ENCODE measurements around the gene ERG. TPM values are rescaled to one million over a fixed set of nuclear protein-coding genes. Genes with fewer than 3 reads are reported as not detected.

The ERG gene
- polyA plus RNA-seq, 1 of the 3 experiments (the other 2 are of a cell fraction): not detected

GRCh38 chr21:38389896-38390295 is 108.4 kb downstream of the ERG start:
- Histone ChIP-seq H3K4me1 (ENCODE audit: control insufficient read depth in 1 of 2, insufficient read depth in 2 of 2, low read depth in 1 of 2, low read length in 1 of 2) (no peaks in the 10 kb centered on the region; a peak in 2 of 4 replicates), H3K27ac (ENCODE audit: low read depth in 2 of 2, low read length in 1 of 2) (no peak overlapping the region), H3K4me3 (ENCODE audit: low read depth in 2 of 2, low read length in 1 of 2) (no peak overlapping the region), H3K79me2 (ENCODE audit: insufficient read depth) (no peaks in the 10 kb centered on the region), H3K36me3 (replicated peaks in 1 of 2; ENCODE audit: control insufficient read depth in 1 of 2, insufficient read depth in 2 of 2, low read length in 1 of 2) (no peaks in the 10 kb centered on the region), H2AFZ (ENCODE audit: low read depth) (no peak overlapping the region), H3K9ac (no peak overlapping the region), H4K20me1 (ENCODE audit: insufficient read depth) (no peaks in the 10 kb centered on the region), H3K4me2 (no peak overlapping the region), H3K27me3 (ENCODE audit: insufficient read depth) (no peaks in the 10 kb centered on the region), H3F3A (replicated peaks; ENCODE audit: insufficient read depth) (no peaks in the 10 kb centered on the region), H3K9me2 (no peaks in the 10 kb centered on the region), H3K9me3 (no peaks in the 10 kb centered on the region)
- TF ChIP-seq RFX5 (IDR thresholded peaks at IDR 0.05; ENCODE audit: low read length) (no peak), YY1 (IDR thresholded peaks at IDR 0.05; ENCODE audit: low read depth) (no peak), RAD21 (IDR thresholded peaks at IDR 0.05; ENCODE audit: low read length) (no peak), CHD2 (IDR thresholded peaks at IDR 0.05; ENCODE audit: low read length, partially characterized antibody) (no peak), FOXM1 (IDR thresholded peaks at IDR 0.05; ENCODE audit: low read depth) (no peak), TEAD4 (IDR thresholded peaks at IDR 0.05; ENCODE audit: borderline replicate concordance, insufficient read depth) (no peak), FOSL2 (IDR thresholded peaks at IDR 0.05; ENCODE audit: borderline replicate concordance, low read depth) (no peak), FOXJ3 (CRISPR knock-in tag; IDR thresholded peaks at IDR 0.05) (no peak), RXRA (IDR thresholded peaks at IDR 0.05; ENCODE audit: borderline replicate concordance, low read depth) (no peak)
- TF ChIP-seq, protein P1, sequence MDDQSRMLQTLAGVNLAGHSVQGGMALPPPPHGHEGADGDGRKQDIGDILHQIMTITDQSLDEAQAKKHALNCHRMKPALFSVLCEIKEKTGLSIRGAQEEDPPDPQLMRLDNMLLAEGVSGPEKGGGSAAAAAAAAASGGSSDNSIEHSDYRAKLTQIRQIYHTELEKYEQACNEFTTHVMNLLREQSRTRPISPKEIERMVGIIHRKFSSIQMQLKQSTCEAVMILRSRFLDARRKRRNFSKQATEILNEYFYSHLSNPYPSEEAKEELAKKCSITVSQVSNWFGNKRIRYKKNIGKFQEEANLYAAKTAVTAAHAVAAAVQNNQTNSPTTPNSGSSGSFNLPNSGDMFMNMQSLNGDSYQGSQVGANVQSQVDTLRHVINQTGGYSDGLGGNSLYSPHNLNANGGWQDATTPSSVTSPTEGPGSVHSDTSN (IDR thresholded peaks at IDR 0.05): no peak
- TF ChIP-seq, protein P2, sequence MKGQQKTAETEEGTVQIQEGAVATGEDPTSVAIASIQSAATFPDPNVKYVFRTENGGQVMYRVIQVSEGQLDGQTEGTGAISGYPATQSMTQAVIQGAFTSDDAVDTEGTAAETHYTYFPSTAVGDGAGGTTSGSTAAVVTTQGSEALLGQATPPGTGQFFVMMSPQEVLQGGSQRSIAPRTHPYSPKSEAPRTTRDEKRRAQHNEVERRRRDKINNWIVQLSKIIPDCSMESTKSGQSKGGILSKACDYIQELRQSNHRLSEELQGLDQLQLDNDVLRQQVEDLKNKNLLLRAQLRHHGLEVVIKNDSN (IDR thresholded peaks at IDR 0.05; ENCODE audit: borderline replicate concordance, low read depth): no peak
- CTCF ChIA-PET: no interaction called here
- WGBS (ENCODE audit: low lambda C conversion rate): 69% methylated on average over 5 of the region's 5 CpGs
- POLR2A ChIA-PET: no interaction called here
- DNase-seq: no peak

- CTCF ChIA-PET: no interaction called here
- no peaks in the 10 kb centered on the region for H3K36me3 ChIP-seq (replicated peaks in 1 of 2; ENCODE audit: control insufficient read depth in 1 of 2, insufficient read depth in 2 of 2, low read length in 1 of 2)
- H3K27me3 ChIP-seq (ENCODE audit: insufficient read depth): no peaks in the 10 kb centered on the region
- POLR2A ChIA-PET: no interaction called here
- WGBS (ENCODE audit: low lambda C conversion rate): 61% methylated on average over 2 of the region's 2 CpGs
- no peaks in the 10 kb centered on the region for H3F3A ChIP-seq (replicated peaks; ENCODE audit: insufficient read depth)
- no peaks in the 10 kb centered on the region for H3K79me2 ChIP-seq (ENCODE audit: insufficient read depth)
- no peaks in the 10 kb centered on the region for H3K9me3 ChIP-seq
- no peak for DNase-seq
- H3K27ac ChIP-seq (ENCODE audit: low read depth in 2 of 2, low read length in 1 of 2): no peak overlapping the region
- H3K4me3 ChIP-seq (ENCODE audit: low read depth in 2 of 2, low read length in 1 of 2): no peak overlapping the region
- TF ChIP-seq RXRA (IDR thresholded peaks at IDR 0.05; ENCODE audit: borderline replicate concordance, low read depth): no peak
- TF ChIP-seq MXI1 (IDR thresholded peaks at IDR 0.05; ENCODE audit: low read depth, low read length): no peak
- TF ChIP-seq, protein P1 (IDR thresholded peaks at IDR 0.05): no peak
- TF ChIP-seq MEF2A (IDR thresholded peaks at IDR 0.05; ENCODE audit: borderline replicate concordance, low read depth): no peak
- no peak for TF ChIP-seq NRF1 (IDR thresholded peaks at IDR 0.05; ENCODE audit: low read depth, low read length)
- no peak for TF ChIP-seq USF2 (IDR thresholded peaks at IDR 0.05; ENCODE audit: borderline replicate concordance, low read depth, low read length)
- TF ChIP-seq, protein P3, sequence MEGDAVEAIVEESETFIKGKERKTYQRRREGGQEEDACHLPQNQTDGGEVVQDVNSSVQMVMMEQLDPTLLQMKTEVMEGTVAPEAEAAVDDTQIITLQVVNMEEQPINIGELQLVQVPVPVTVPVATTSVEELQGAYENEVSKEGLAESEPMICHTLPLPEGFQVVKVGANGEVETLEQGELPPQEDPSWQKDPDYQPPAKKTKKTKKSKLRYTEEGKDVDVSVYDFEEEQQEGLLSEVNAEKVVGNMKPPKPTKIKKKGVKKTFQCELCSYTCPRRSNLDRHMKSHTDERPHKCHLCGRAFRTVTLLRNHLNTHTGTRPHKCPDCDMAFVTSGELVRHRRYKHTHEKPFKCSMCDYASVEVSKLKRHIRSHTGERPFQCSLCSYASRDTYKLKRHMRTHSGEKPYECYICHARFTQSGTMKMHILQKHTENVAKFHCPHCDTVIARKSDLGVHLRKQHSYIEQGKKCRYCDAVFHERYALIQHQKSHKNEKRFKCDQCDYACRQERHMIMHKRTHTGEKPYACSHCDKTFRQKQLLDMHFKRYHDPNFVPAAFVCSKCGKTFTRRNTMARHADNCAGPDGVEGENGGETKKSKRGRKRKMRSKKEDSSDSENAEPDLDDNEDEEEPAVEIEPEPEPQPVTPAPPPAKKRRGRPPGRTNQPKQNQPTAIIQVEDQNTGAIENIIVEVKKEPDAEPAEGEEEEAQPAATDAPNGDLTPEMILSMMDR (IDR thresholded peaks at IDR 0.05): no peak
- no peak for TF ChIP-seq TEAD4 (IDR thresholded peaks at IDR 0.05; ENCODE audit: borderline replicate concordance, insufficient read depth)
- no peak for TF ChIP-seq FOXJ3 (CRISPR knock-in tag; IDR thresholded peaks at IDR 0.05)
- no peak for TF ChIP-seq TAF1 (IDR thresholded peaks at IDR 0.05; ENCODE audit: borderline replicate concordance, low read depth, low read length)
- TF ChIP-seq ELF1 (IDR thresholded peaks at IDR 0.05): no peak
- no peak for TF ChIP-seq ZBTB33 (IDR thresholded peaks at IDR 0.05; ENCODE audit: borderline replicate concordance, low read depth)
- TF ChIP-seq, protein P4, sequence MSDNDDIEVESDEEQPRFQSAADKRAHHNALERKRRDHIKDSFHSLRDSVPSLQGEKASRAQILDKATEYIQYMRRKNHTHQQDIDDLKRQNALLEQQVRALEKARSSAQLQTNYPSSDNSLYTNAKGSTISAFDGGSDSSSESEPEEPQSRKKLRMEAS (IDR thresholded peaks at IDR 0.05; ENCODE audit: low read depth): no peak
- no peak for TF ChIP-seq YY1 (IDR thresholded peaks at IDR 0.05; ENCODE audit: low read depth)
- no peaks in the 10 kb centered on the region for H4K20me1 ChIP-seq (ENCODE audit: insufficient read depth)
- H3K4me2 ChIP-seq: no peak overlapping the region
- H3K9ac ChIP-seq: no peak overlapping the region
- no peaks in the 10 kb centered on the region; a peak in 2 of 4 replicates for H3K4me1 ChIP-seq (ENCODE audit: control insufficient read depth in 1 of 2, insufficient read depth in 2 of 2, low read depth in 1 of 2, low read length in 1 of 2)
- H3K9me2 ChIP-seq: no peaks in the 10 kb centered on the region
- H2AFZ ChIP-seq (ENCODE audit: low read depth): no peak overlapping the region
Observed at GRCh38 chr21:38389354-38389676, 109.0 kb downstream of the ERG start.
